Neural crest cell (in vitro differentiated cells): ENCODE data around the gene ZER1. TPM values are rescaled to one million over a fixed set of nuclear protein-coding genes. Genes with fewer than 3 reads are reported as not detected.

Source experiments
- DNase-seq: peaks from one replicate; pipeline ENCODE4 v3.0.0; 2021; ENCODE audit warnings: low read depth, mixed read lengths, low spot score
- H3K27ac Mint-ChIP-seq: one replicate; pipeline ENCODE4 v1.8.0; 2021; ENCODE audit warnings: mild to moderate bottlenecking, mixed read lengths; ENCODE audit not compliant: unreplicated experiment
- H3K27me3 Mint-ChIP-seq: 2 replicates; pipeline ENCODE4 v1.8.0; 2021; ENCODE audit warnings: low read depth, mild to moderate bottlenecking, mixed read lengths
- H3K36me3 Mint-ChIP-seq: 2 replicates; pipeline ENCODE4 v1.8.0; 2021; ENCODE audit warnings: low read depth, mild to moderate bottlenecking, mixed read lengths
- H3K4me1 Mint-ChIP-seq: 2 replicates; pipeline ENCODE4 v1.8.0; 2021; ENCODE audit warnings: mixed read lengths
- H3K4me3 Mint-ChIP-seq: one replicate; pipeline ENCODE4 v1.8.0; 2021; ENCODE audit warnings: mild to moderate bottlenecking, mixed read lengths
- H3K9me3 Mint-ChIP-seq: 2 replicates; pipeline ENCODE4 v1.8.0; 2021; ENCODE audit warnings: mixed read lengths
- CTCF ChIP-seq: fragments of 200-600 bp; sonication (generic); conservative IDR thresholded peaks from 2 replicates; pipeline ENCODE4 v1.5.0; 2021; ENCODE audit warnings: antibody characterized with exemption, mild to moderate bottlenecking
- total RNA-seq: library from RNA; stranded (reverse); gene quantifications from 2 replicates; pipeline ENCODE4 v1.2.1, GENCODE V29; 2021

ZER1 gene
- total RNA-seq, 1 donor from 2014 or later, result 19.1 TPM

- H3K27me3 Mint-ChIP-seq, result peaks cover 3% of the 10 kb centered on the region
- peak; percentile 96 for TF ChIP-seq CTCF
- H3K27ac Mint-ChIP-seq, result peak within 1 kb of the TSS; percentile 86
- H3K4me1 Mint-ChIP-seq, result peaks cover 16% of the 10 kb centered on the region
- DNase-seq, result peak; percentile 99
- H3K9me3 Mint-ChIP-seq, result no peaks in the 10 kb centered on the region
- no peaks in the 10 kb centered on the region for H3K36me3 Mint-ChIP-seq
- H3K4me3 Mint-ChIP-seq, result peak within 1 kb of the TSS; percentile 88
Observed at GRCh38 chr9:128818099-128818838, 46.5 kb upstream of the ZER1 start, which contains the start of gene ENDOG. Gene ENDOG, plus strand, starts transcription at chr9:128818500. Its CDS starts 185 bp downstream, at chr9:128818685.

DNA sequence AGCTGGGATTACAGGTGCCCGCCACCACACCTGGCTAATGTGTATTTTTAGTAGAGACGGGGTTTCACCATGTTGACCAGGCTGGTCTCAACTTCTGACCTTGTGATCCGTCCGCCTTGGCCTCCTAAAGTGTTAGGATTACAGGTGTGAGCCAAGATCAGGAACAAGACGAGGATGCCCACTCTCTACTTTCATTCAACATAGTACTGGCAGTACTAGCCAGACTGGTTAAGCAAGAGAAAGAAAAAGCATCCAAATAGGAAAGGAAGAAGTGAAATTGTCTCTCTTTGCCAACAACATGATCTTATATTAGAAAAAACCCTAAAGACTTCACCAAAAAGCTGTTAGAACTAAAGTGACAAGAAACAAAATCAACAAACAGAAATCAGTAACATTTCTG is 39.1 kb upstream of the ZER1 start:
- Mint-ChIP-seq H3K4me3 (no peak overlapping the region), H3K4me1 (peaks cover 4% of the 10 kb centered on the region), H3K9me3 (no peaks in the 10 kb centered on the region), H3K27ac (no peak overlapping the region), H3K27me3 (no peaks in the 10 kb centered on the region), H3K36me3 (no peaks in the 10 kb centered on the region)
- TF ChIP-seq CTCF, result no peak
- no peak for DNase-seq

DNA sequence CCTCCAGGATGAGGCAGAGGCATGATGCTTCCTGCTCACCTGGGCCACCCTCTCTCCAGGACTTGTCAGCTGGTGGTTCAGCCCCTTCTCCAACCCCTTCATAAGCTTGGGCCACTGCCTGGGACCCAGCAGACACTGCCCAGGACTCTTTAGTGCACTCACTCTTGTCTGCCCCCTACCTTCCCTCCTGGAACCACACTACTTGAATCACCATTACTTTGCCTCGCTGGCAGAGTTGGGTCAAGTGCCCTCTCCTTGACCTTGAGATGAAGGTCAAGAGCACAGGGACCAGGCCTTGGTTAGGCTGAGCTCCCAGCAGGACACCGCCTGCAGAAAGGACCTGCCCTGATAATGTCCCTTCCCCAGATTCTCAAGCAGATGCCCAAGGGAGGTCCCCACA is 38.1 kb upstream of the ZER1 start:
- Mint-ChIP-seq H3K27ac (no peak overlapping the region), H3K36me3 (no peaks in the 10 kb centered on the region), H3K9me3 (no peaks in the 10 kb centered on the region), H3K4me1 (no peaks in the 10 kb centered on the region), H3K27me3 (no peaks in the 10 kb centered on the region), H3K4me3 (no peak overlapping the region)
- no peak for DNase-seq
- no peak for TF ChIP-seq CTCF

- H3K27me3 Mint-ChIP-seq, result no peaks in the 10 kb centered on the region
- H3K9me3 Mint-ChIP-seq, result no peaks in the 10 kb centered on the region
- H3K36me3 Mint-ChIP-seq, result no peaks in the 10 kb centered on the region
- H3K4me3 Mint-ChIP-seq, result no peak overlapping the region
- TF ChIP-seq CTCF, result no peak
- DNase-seq, result no peak
- H3K27ac Mint-ChIP-seq, result no peak overlapping the region
- no peaks in the 10 kb centered on the region for H3K4me1 Mint-ChIP-seq
Observed at GRCh38 chr9:128809036-128809599, 37.4 kb upstream of the ZER1 start.

DNA sequence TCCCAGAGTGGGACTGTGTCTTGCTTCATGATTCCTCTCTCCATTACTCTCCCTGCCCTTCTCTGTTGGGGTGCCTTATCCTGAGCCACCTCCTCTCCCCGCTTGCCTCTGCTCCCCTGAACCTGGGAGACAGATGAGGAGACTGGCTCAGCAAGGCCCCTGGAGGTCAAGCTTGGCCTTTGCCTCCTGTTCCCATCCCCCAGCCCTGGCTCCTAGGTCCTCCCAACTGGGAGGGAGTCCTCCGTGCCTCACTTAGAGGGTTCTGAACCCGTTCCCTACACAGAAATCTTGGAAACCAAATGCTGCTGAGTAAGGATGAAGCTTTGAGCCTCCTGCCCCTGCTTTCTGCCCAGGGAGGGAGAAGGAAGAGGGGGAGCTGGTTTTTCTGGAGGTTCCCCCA is 36.8 kb upstream of the ZER1 start:
- H3K4me1 Mint-ChIP-seq, result no peaks in the 10 kb centered on the region
- no peak for TF ChIP-seq CTCF
- H3K36me3 Mint-ChIP-seq, result no peaks in the 10 kb centered on the region
- DNase-seq, result no peak
- H3K27me3 Mint-ChIP-seq, result no peaks in the 10 kb centered on the region
- H3K9me3 Mint-ChIP-seq, result no peaks in the 10 kb centered on the region
- H3K4me3 Mint-ChIP-seq, result no peak overlapping the region
- peak overlapping the region; percentile 62 for H3K27ac Mint-ChIP-seq
